Neural progenitor cell (in vitro differentiated cells): ENCODE results near the gene PLIN5. TPM values are rescaled to one million over a fixed set of nuclear protein-coding genes. Genes with fewer than 3 reads are reported as not detected.
A peak's percentile ranks its signal among the peaks of the same experiment; 100 is the strongest.

Source experiments
- DNase-seq: peaks from one replicate; pipeline ENCODE4 v3.0.0-alpha.2; 2016; ENCODE audit warnings: low spot score
- H2AFZ ChIP-seq: fragments of 200-600 bp; sonication (generic); replicated peaks from 2 replicates; pipeline ENCODE4 v1.6.1; 2016; ENCODE audit warnings: antibody characterized with exemption
- H3F3A ChIP-seq: fragments of 200-600 bp; sonication (generic); 2 replicates; pipeline ENCODE4 v1.6.1; 2016; ENCODE audit warnings: antibody characterized with exemption, low read depth
- H3K27ac ChIP-seq: fragments of 200-600 bp; sonication (generic); 2 replicates; pipeline ENCODE4 v1.5.1; 2016; ENCODE audit warnings: mild to moderate bottlenecking
- H3K27me3 ChIP-seq: fragments of 200-600 bp; sonication (generic); 2 replicates; pipeline ENCODE4 v1.6.1; 2016; ENCODE audit warnings: mild to moderate bottlenecking, moderate library complexity
- H3K36me3 ChIP-seq: fragments of 200-600 bp; sonication (generic); 2 replicates; pipeline ENCODE4 v1.5.1; 2016
- H3K4me1 ChIP-seq: fragments of 200-600 bp; sonication (generic); 2 replicates; pipeline ENCODE4 v1.6.1; 2016; ENCODE audit warnings: mixed run types
- H3K4me2 ChIP-seq: fragments of 200-600 bp; sonication (generic); 2 replicates; pipeline ENCODE4 v1.6.1; 2016
- H3K4me3 ChIP-seq: fragments of 200-600 bp; sonication (generic); 2 replicates; pipeline ENCODE4 v1.5.1; 2016
- H3K79me2 ChIP-seq: fragments of 200-600 bp; sonication (generic); 2 replicates; pipeline ENCODE4 v1.6.1; 2016; ENCODE audit warnings: low read depth
- H3K9ac ChIP-seq: fragments of 200-600 bp; sonication (generic); 2 replicates; pipeline ENCODE4 v1.6.1; 2016
- H3K9me3 ChIP-seq: fragments of 200-600 bp; sonication (generic); 2 replicates; pipeline ENCODE4 v1.5.1; 2016; ENCODE audit warnings: low read depth
- H4K20me1 ChIP-seq: fragments of 200-600 bp; sonication (generic); 2 replicates; pipeline ENCODE4 v1.6.1; 2016; ENCODE audit warnings: low read depth
- H3K27ac Mint-ChIP-seq: 3 replicates; pipeline ENCODE4 v1.8.0; 2021; ENCODE audit warnings: mixed read lengths
- H3K27me3 Mint-ChIP-seq: 2 replicates; pipeline ENCODE4 v1.8.0; 2022; ENCODE audit warnings: low read depth, mild to moderate bottlenecking, inconsistent platforms, moderate library complexity, mixed read lengths; ENCODE audit not compliant: insufficient read depth
- H3K36me3 Mint-ChIP-seq: 3 replicates; pipeline ENCODE4 v1.8.0; 2021; ENCODE audit warnings: mixed read lengths
- H3K4me1 Mint-ChIP-seq: 3 replicates; pipeline ENCODE4 v1.8.0; 2021; ENCODE audit warnings: mixed read lengths
- H3K4me3 Mint-ChIP-seq: 3 replicates; pipeline ENCODE4 v1.8.0; 2021; ENCODE audit warnings: mild to moderate bottlenecking, moderate library complexity, mixed read lengths
- H3K9me3 Mint-ChIP-seq: 3 replicates; pipeline ENCODE4 v1.8.0; 2020; ENCODE audit warnings: mixed read lengths
- CTCF ChIP-seq: fragments of 200-600 bp; sonication (generic); IDR thresholded peaks from 2 replicates; pipeline ENCODE4 v1.5.1; 2017; ENCODE audit warnings: antibody characterized with exemption, mild to moderate bottlenecking
- EZH2 ChIP-seq: fragments of 200-600 bp; sonication (generic); IDR thresholded peaks from 2 replicates; pipeline ENCODE4 v1.6.1; 2017; ENCODE audit warnings: antibody characterized with exemption, mild to moderate bottlenecking, moderate library complexity
- EZH2phosphoT487 ChIP-seq: fragments of 200-600 bp; sonication (generic); IDR thresholded peaks from 2 replicates; pipeline ENCODE4 v1.6.1; 2017; ENCODE audit warnings: antibody characterized with exemption
- total RNA-seq: library from RNA; depleted of rRNA; stranded (reverse); fragments of >200 nt; gene quantifications from 2 replicates; pipeline ENCODE4 v1.2.3, GENCODE V29; 2015; ENCODE audit warnings: low replicate concordance

The PLIN5 gene
- total RNA-seq, 1 donor from 2014 or later, result 1.2 TPM

- TF ChIP-seq CTCF, result no peak
- TF ChIP-seq EZH2, result no peak
- TF ChIP-seq EZH2phosphoT487, result no peak
- H3K9me3 ChIP-seq, result no peaks in the 10 kb centered on the region
- no peak overlapping the region for H3K9ac ChIP-seq
- H3F3A ChIP-seq, result no peaks in the 10 kb centered on the region
- Mint-ChIP-seq H3K9me3 (no peaks in the 10 kb centered on the region), H3K4me3 (no peak overlapping the region), H3K27me3 (no peaks in the 10 kb centered on the region), H3K27ac (no peak overlapping the region), H3K4me1 (no peaks in the 10 kb centered on the region), H3K36me3 (peaks cover 19% of the 10 kb centered on the region)
- H3K79me2 ChIP-seq, result no peaks in the 10 kb centered on the region
- no peaks in the 10 kb centered on the region for H3K4me1 ChIP-seq
- no peaks in the 10 kb centered on the region for H3K27me3 ChIP-seq
- H3K4me2 ChIP-seq, result no peak overlapping the region
- H3K36me3 ChIP-seq, result no peaks in the 10 kb centered on the region
- peaks cover 12% of the 10 kb centered on the region for H4K20me1 ChIP-seq
- H3K27ac ChIP-seq, result no peak overlapping the region
- H2AFZ ChIP-seq, result no peak overlapping the region
- DNase-seq, result no peak
- H3K4me3 ChIP-seq, result no peak overlapping the region
These were observed 15.5 kb upstream of the PLIN5 start for GRCh38 chr19:4550479-4551050.

- Mint-ChIP-seq H3K4me3 (no peak overlapping the region), H3K36me3 (peaks cover 19% of the 10 kb centered on the region)
These were observed 15.0 kb upstream of the PLIN5 start for GRCh38 chr19:4550018-4550417.

GRCh38 chr19:4548238-4548584 is 13.2 kb upstream of the PLIN5 start:
- no peak for DNase-seq
- H2AFZ ChIP-seq, result no peak overlapping the region
- no peak overlapping the region for H3K27ac ChIP-seq
- no peaks in the 10 kb centered on the region for H3K79me2 ChIP-seq
- Mint-ChIP-seq H3K27ac (no peak overlapping the region), H3K4me1 (no peaks in the 10 kb centered on the region), H3K4me3 (no peak overlapping the region), H3K9me3 (no peaks in the 10 kb centered on the region), H3K27me3 (no peaks in the 10 kb centered on the region), H3K36me3 (peaks cover 9% of the 10 kb centered on the region)
- H3K27me3 ChIP-seq, result no peaks in the 10 kb centered on the region
- no peaks in the 10 kb centered on the region for H3K4me1 ChIP-seq
- H4K20me1 ChIP-seq, result peaks cover 10% of the 10 kb centered on the region
- no peak overlapping the region for H3K9ac ChIP-seq
- H3K36me3 ChIP-seq, result no peaks in the 10 kb centered on the region
- no peak overlapping the region for H3K4me3 ChIP-seq
- no peak overlapping the region for H3K4me2 ChIP-seq
- H3F3A ChIP-seq, result no peaks in the 10 kb centered on the region
- no peak for TF ChIP-seq EZH2phosphoT487
- no peaks in the 10 kb centered on the region for H3K9me3 ChIP-seq

More at GRCh38 chr19:4550018-4550417, 15.0 kb upstream of the PLIN5 start:
- Histone ChIP-seq H3K4me3 (no peak overlapping the region), H3K4me2 (no peak overlapping the region), H3F3A (no peaks in the 10 kb centered on the region), H3K9me3 (no peaks in the 10 kb centered on the region), H3K27me3 (no peaks in the 10 kb centered on the region), H3K9ac (no peak overlapping the region), H4K20me1 (peaks cover 10% of the 10 kb centered on the region), H2AFZ (no peak overlapping the region), H3K27ac (no peak overlapping the region), H3K79me2 (no peaks in the 10 kb centered on the region), H3K36me3 (no peaks in the 10 kb centered on the region), H3K4me1 (no peaks in the 10 kb centered on the region)
- H3K27ac Mint-ChIP-seq, result no peak overlapping the region
- no peaks in the 10 kb centered on the region for H3K27me3 Mint-ChIP-seq
- no peak for DNase-seq
- no peak for TF ChIP-seq EZH2phosphoT487
- H3K9me3 Mint-ChIP-seq, result no peaks in the 10 kb centered on the region
- no peaks in the 10 kb centered on the region for H3K4me1 Mint-ChIP-seq

GRCh38 chr19:4547303-4548237 is 12.5 kb upstream of the PLIN5 start:
- Mint-ChIP-seq H3K27me3 (no peaks in the 10 kb centered on the region), H3K9me3 (no peaks in the 10 kb centered on the region), H3K36me3 (peaks cover 3% of the 10 kb centered on the region), H3K4me3 (no peak overlapping the region), H3K27ac (no peak overlapping the region), H3K4me1 (no peaks in the 10 kb centered on the region)
- H3K4me1 ChIP-seq, result no peaks in the 10 kb centered on the region
- H3F3A ChIP-seq, result no peaks in the 10 kb centered on the region
- H3K4me3 ChIP-seq, result no peak overlapping the region
- H3K27ac ChIP-seq, result no peak overlapping the region
- no peaks in the 10 kb centered on the region for H3K79me2 ChIP-seq
- no peak overlapping the region for H2AFZ ChIP-seq
- no peak for TF ChIP-seq EZH2
- TF ChIP-seq CTCF, result peak; percentile 28
- no peaks in the 10 kb centered on the region for H3K9me3 ChIP-seq
- no peak for DNase-seq
- H3K4me2 ChIP-seq, result no peak overlapping the region
- H4K20me1 ChIP-seq, result peaks cover 10% of the 10 kb centered on the region
- no peaks in the 10 kb centered on the region for H3K36me3 ChIP-seq
- H3K27me3 ChIP-seq, result no peaks in the 10 kb centered on the region
- H3K9ac ChIP-seq, result no peak overlapping the region
